ENCODE results near the gene SENP5. TPM values are rescaled to one million over a fixed set of nuclear protein-coding genes. Genes with fewer than 3 reads are reported as not detected.

SENP5 gene
- total and polyA plus RNA-seq, 9 of the 15 experiments (the other 6 are each of a cell fraction or from before 2014, with no cell fraction given): 18.3 to 59.7 (median 35.8) TPM

Other genes with a start within 250 kb of the SENP5 start
- gene NRROS, start 228.2 kb upstream of the SENP5 start, total RNA-seq (2014; rRNA removed): 4.6 and 6.9 TPM in 2 replicates
- 1.2 and 2.1 TPM in 2 replicates for gene NRROS, start 228.2 kb upstream of the SENP5 start, total RNA-seq (2014; rRNA removed; fragmentation: Illumina TruSeq; extraction: Trizol)
- gene NRROS, start 228.2 kb upstream of the SENP5 start, total RNA-seq (2015; rRNA removed; fragmentation: Illumina TruSeq; extraction: Trizol): 3.7 and 3.8 TPM in 2 replicates
- gene NRROS, start 228.2 kb upstream of the SENP5 start, total RNA-seq (2021): 13.0 and 13.8 TPM in 2 replicates
- 2.2 and 7.1 TPM in 2 replicates for gene NRROS, start 228.2 kb upstream of the SENP5 start, polyA plus RNA-seq (2011; rRNA removed)
- gene NRROS, start 228.2 kb upstream of the SENP5 start, polyA plus RNA-seq (2014; fragmentation: Illumina TruSeq; extraction: Trizol): 5.4 and 8.9 TPM in 2 replicates
- gene NRROS, start 228.2 kb upstream of the SENP5 start, polyA plus RNA-seq (2014; fragmentation: Nextera tagmentation; extraction: Ambion mirVana): under 1 TPM; 0.34 to 0.35 TPM
- 4.6 and 6.4 TPM in 2 replicates for gene NRROS, start 228.2 kb upstream of the SENP5 start, polyA plus RNA-seq (2014; rRNA removed)
- 2.5 and 3.1 TPM in 2 replicates for gene CEP19, start 155.7 kb upstream of the SENP5 start, total RNA-seq (2014; rRNA removed)
- 4.1 and 4.3 TPM in 2 replicates for gene CEP19, start 155.7 kb upstream of the SENP5 start, total RNA-seq (2014; rRNA removed; fragmentation: Illumina TruSeq; extraction: Trizol)
- 4.5 TPM in 2 replicates for gene CEP19, start 155.7 kb upstream of the SENP5 start, total RNA-seq (2015; rRNA removed; fragmentation: Illumina TruSeq; extraction: Trizol)
- gene CEP19, start 155.7 kb upstream of the SENP5 start, total RNA-seq (2021): 2.3 and 2.5 TPM in 2 replicates
- gene CEP19, start 155.7 kb upstream of the SENP5 start, polyA plus RNA-seq (2011; rRNA removed): 2.7 and 4.2 TPM in 2 replicates
- 3.7 and 3.8 TPM in 2 replicates for gene CEP19, start 155.7 kb upstream of the SENP5 start, polyA plus RNA-seq (2014; fragmentation: Illumina TruSeq; extraction: Trizol)
- gene CEP19, start 155.7 kb upstream of the SENP5 start, polyA plus RNA-seq (2014; fragmentation: Nextera tagmentation; extraction: Ambion mirVana): 1 to 10 TPM; 3.4 to 4.2 TPM
- gene CEP19, start 155.7 kb upstream of the SENP5 start, polyA plus RNA-seq (2014; rRNA removed): 3.1 and 3.5 TPM in 2 replicates
- gene PIGX, start 155.5 kb upstream of the SENP5 start, total RNA-seq (2014; rRNA removed): 23.8 and 25.8 TPM in 2 replicates
- gene PIGX, start 155.5 kb upstream of the SENP5 start, total RNA-seq (2014; rRNA removed; fragmentation: Illumina TruSeq; extraction: Trizol): 27.0 and 34.2 TPM in 2 replicates
- 23.8 and 25.2 TPM in 2 replicates for gene PIGX, start 155.5 kb upstream of the SENP5 start, total RNA-seq (2015; rRNA removed; fragmentation: Illumina TruSeq; extraction: Trizol)
- 22.5 and 26.9 TPM in 2 replicates for gene PIGX, start 155.5 kb upstream of the SENP5 start, total RNA-seq (2021)
- gene PIGX, start 155.5 kb upstream of the SENP5 start, polyA plus RNA-seq (2011; rRNA removed): 25.4 and 36.3 TPM in 2 replicates
- gene PIGX, start 155.5 kb upstream of the SENP5 start, polyA plus RNA-seq (2014; fragmentation: Illumina TruSeq; extraction: Trizol): 25.9 and 28.4 TPM in 2 replicates
- gene PIGX, start 155.5 kb upstream of the SENP5 start, polyA plus RNA-seq (2014; fragmentation: Nextera tagmentation; extraction: Ambion mirVana): 1 to 10 TPM; 3.7 to 5.1 TPM
- 25.9 and 30.8 TPM in 2 replicates for gene PIGX, start 155.5 kb upstream of the SENP5 start, polyA plus RNA-seq (2014; rRNA removed)
- 19.8 and 24.6 TPM in 2 replicates for gene PAK2, start 128.1 kb upstream of the SENP5 start, total RNA-seq (2014; rRNA removed)
- 35.9 and 39.9 TPM in 2 replicates for gene PAK2, start 128.1 kb upstream of the SENP5 start, total RNA-seq (2014; rRNA removed; fragmentation: Illumina TruSeq; extraction: Trizol)
- 35.7 and 35.8 TPM in 2 replicates for gene PAK2, start 128.1 kb upstream of the SENP5 start, total RNA-seq (2015; rRNA removed; fragmentation: Illumina TruSeq; extraction: Trizol)
- gene PAK2, start 128.1 kb upstream of the SENP5 start, total RNA-seq (2021): 72.4 and 72.7 TPM in 2 replicates
- 56.4 and 61.8 TPM in 2 replicates for gene PAK2, start 128.1 kb upstream of the SENP5 start, polyA plus RNA-seq (2011; rRNA removed)
- 58.7 and 68.4 TPM in 2 replicates for gene PAK2, start 128.1 kb upstream of the SENP5 start, polyA plus RNA-seq (2014; fragmentation: Illumina TruSeq; extraction: Trizol)
- 10 to 100 TPM; 13.2 to 18.6 TPM for gene PAK2, start 128.1 kb upstream of the SENP5 start, polyA plus RNA-seq (2014; fragmentation: Nextera tagmentation; extraction: Ambion mirVana)
- gene PAK2, start 128.1 kb upstream of the SENP5 start, polyA plus RNA-seq (2014; rRNA removed): 26.6 and 26.7 TPM in 2 replicates
- 63.3 and 68.2 TPM in 2 replicates for gene NCBP2, start 74.6 kb downstream of the SENP5 start, total RNA-seq (2014; rRNA removed)
- 82.2 and 82.3 TPM in 2 replicates for gene NCBP2, start 74.6 kb downstream of the SENP5 start, total RNA-seq (2014; rRNA removed; fragmentation: Illumina TruSeq; extraction: Trizol)
- gene NCBP2, start 74.6 kb downstream of the SENP5 start, total RNA-seq (2015; rRNA removed; fragmentation: Illumina TruSeq; extraction: Trizol): 69.4 and 78.0 TPM in 2 replicates
- 64.0 and 67.0 TPM in 2 replicates for gene NCBP2, start 74.6 kb downstream of the SENP5 start, total RNA-seq (2021)
- gene NCBP2, start 74.6 kb downstream of the SENP5 start, polyA plus RNA-seq (2011; rRNA removed): 69.3 and 90.9 TPM in 2 replicates
- gene NCBP2, start 74.6 kb downstream of the SENP5 start, polyA plus RNA-seq (2014; fragmentation: Illumina TruSeq; extraction: Trizol): 83.4 and 102 TPM in 2 replicates
- gene NCBP2, start 74.6 kb downstream of the SENP5 start, polyA plus RNA-seq (2014; fragmentation: Nextera tagmentation; extraction: Ambion mirVana): 100 to 1,000 TPM in 1 of 2 experiments, 10 to 100 TPM in 1; 56.4 to 100 TPM
- gene NCBP2, start 74.6 kb downstream of the SENP5 start, polyA plus RNA-seq (2014; rRNA removed): 91.1 and 123 TPM in 2 replicates
- gene PIGZ, start 100.9 kb downstream of the SENP5 start, total RNA-seq (2014; rRNA removed): 0.54 and 0.73 TPM in 2 replicates
- gene PIGZ, start 100.9 kb downstream of the SENP5 start, total RNA-seq (2014; rRNA removed; fragmentation: Illumina TruSeq; extraction: Trizol): 0.48 and 0.76 TPM in 2 replicates
- gene PIGZ, start 100.9 kb downstream of the SENP5 start, total RNA-seq (2015; rRNA removed; fragmentation: Illumina TruSeq; extraction: Trizol): 0.30 and 0.54 TPM in 2 replicates
- 0.87 and 1.0 TPM in 2 replicates for gene PIGZ, start 100.9 kb downstream of the SENP5 start, total RNA-seq (2021)
- 1.8 and 2.8 TPM in 2 replicates for gene PIGZ, start 100.9 kb downstream of the SENP5 start, polyA plus RNA-seq (2011; rRNA removed)
- 0.79 and 0.91 TPM in 2 replicates for gene PIGZ, start 100.9 kb downstream of the SENP5 start, polyA plus RNA-seq (2014; fragmentation: Illumina TruSeq; extraction: Trizol)
- gene PIGZ, start 100.9 kb downstream of the SENP5 start, polyA plus RNA-seq (2014; fragmentation: Nextera tagmentation; extraction: Ambion mirVana): under 1 TPM; 0.15 TPM
- 1.2 and 2.0 TPM in 2 replicates for gene PIGZ, start 100.9 kb downstream of the SENP5 start, polyA plus RNA-seq (2014; rRNA removed)
- 6.8 and 8.4 TPM in 2 replicates for gene MELTF, start 161.9 kb downstream of the SENP5 start, total RNA-seq (2014; rRNA removed)
- 3.0 and 3.3 TPM in 2 replicates for gene MELTF, start 161.9 kb downstream of the SENP5 start, total RNA-seq (2014; rRNA removed; fragmentation: Illumina TruSeq; extraction: Trizol)
- gene MELTF, start 161.9 kb downstream of the SENP5 start, total RNA-seq (2015; rRNA removed; fragmentation: Illumina TruSeq; extraction: Trizol): 3.8 and 4.5 TPM in 2 replicates
- gene MELTF, start 161.9 kb downstream of the SENP5 start, total RNA-seq (2021): 10.5 and 11.7 TPM in 2 replicates
- gene MELTF, start 161.9 kb downstream of the SENP5 start, polyA plus RNA-seq (2011; rRNA removed): 4.0 and 4.8 TPM in 2 replicates
- gene MELTF, start 161.9 kb downstream of the SENP5 start, polyA plus RNA-seq (2014; fragmentation: Illumina TruSeq; extraction: Trizol): 3.7 and 4.9 TPM in 2 replicates
- gene MELTF, start 161.9 kb downstream of the SENP5 start, polyA plus RNA-seq (2014; fragmentation: Nextera tagmentation; extraction: Ambion mirVana): under 1 TPM; 0.35 to 0.52 TPM
- 8.1 and 8.6 TPM in 2 replicates for gene MELTF, start 161.9 kb downstream of the SENP5 start, polyA plus RNA-seq (2014; rRNA removed)

All from K562 (cell line).